Small intestine (tissue), 7 donors: ENCODE measurements around the gene SYCE3. TPM values are rescaled to one million over a fixed set of nuclear protein-coding genes. Genes with fewer than 3 reads are reported as not detected.

Experiments
- DNase-seq, 2 donors: peaks; one replicate each; pipeline versions ENCODE4 v3.0.0 to v3.0.0-alpha.2; 2013
- FAIRE-seq: peaks from 2 replicates; lab custom pipeline; 2012; peaks lifted over from hg19 to GRCh38; lab: Jason Lieb, UNC
- H3K27ac ChIP-seq, 3 donors: one replicate each; pipeline ENCODE4 v1.5.1; 2013; ENCODE audit warnings: low read length in 2 of 3, mild to moderate bottlenecking in 2 of 3, control low read depth in 1 of 3, inconsistent platforms in 1 of 3, low read depth in 1 of 3, moderate library complexity in 1 of 3
- H3K27me3 ChIP-seq, 3 donors: one replicate each; pipeline ENCODE4 v1.6.1; 2013; ENCODE audit warnings: low read length in 3 of 3, inconsistent platforms in 1 of 3; ENCODE audit not compliant: control insufficient read depth in 3 of 3, insufficient read depth in 3 of 3
- H3K36me3 ChIP-seq, 3 donors: one replicate each; pipeline ENCODE4 v1.6.1; 2013; ENCODE audit warnings: low read length in 3 of 3, inconsistent platforms in 1 of 3, low read depth in 1 of 3, mild to moderate bottlenecking in 1 of 3, moderate library complexity in 1 of 3; ENCODE audit not compliant: control insufficient read depth in 3 of 3, insufficient read depth in 2 of 3
- H3K4me1 ChIP-seq, 3 donors: one replicate each; pipeline ENCODE4 v1.6.1; 2013; ENCODE audit warnings: low read length in 2 of 3, inconsistent platforms in 1 of 3, low read depth in 1 of 3, mild to moderate bottlenecking in 1 of 3, moderate library complexity in 1 of 3; ENCODE audit not compliant: control insufficient read depth in 3 of 3, insufficient read depth in 2 of 3
- H3K4me3 ChIP-seq, 3 donors: one replicate each; pipeline ENCODE4 v1.5.1; 2013; ENCODE audit warnings: low read length in 3 of 3, control low read depth in 1 of 3, inconsistent platforms in 1 of 3, low read depth in 1 of 3, mild to moderate bottlenecking in 1 of 3, moderate library complexity in 1 of 3
- H3K9me3 ChIP-seq, 2 donors: one replicate each; pipeline ENCODE4 v1.6.1; 2013; ENCODE audit warnings: low read depth in 1 of 2, low read length in 1 of 2; ENCODE audit not compliant: control insufficient read depth in 2 of 2, insufficient read depth in 1 of 2
- WGBS, 3 donors: extraction: QIAGEN DNeasy Blood & Tissue Kit; methylation state at CpG; one replicate each; pipeline ENCODE4 v1.1.7; 2013; 5-methylcytosine and 5-hydroxymethylcytosine counted together
- polyA plus RNA-seq, 4 donors: library from polyadenylated mRNA; stranded (reverse) in 3 of 4; unstranded in 1 of 4; fragments of 200-250 nt in 3 of 4; fragments of 120-200 nt in 1 of 4; gene quantifications; one replicate each; pipeline versions ENCODE4 v1.2.1 to v1.2.3, GENCODE V29; 2013
- donor health status: healthy with polysubstance abuse.
- donor health status: control.
- donor health status: control.
- donor health status: Bipolar disorder and iron deficiency.
- donor health status: healthy.

SYCE3 gene
- polyA plus RNA-seq, 4 donors = 0.33 TPM; not detected in 3

DNA sequence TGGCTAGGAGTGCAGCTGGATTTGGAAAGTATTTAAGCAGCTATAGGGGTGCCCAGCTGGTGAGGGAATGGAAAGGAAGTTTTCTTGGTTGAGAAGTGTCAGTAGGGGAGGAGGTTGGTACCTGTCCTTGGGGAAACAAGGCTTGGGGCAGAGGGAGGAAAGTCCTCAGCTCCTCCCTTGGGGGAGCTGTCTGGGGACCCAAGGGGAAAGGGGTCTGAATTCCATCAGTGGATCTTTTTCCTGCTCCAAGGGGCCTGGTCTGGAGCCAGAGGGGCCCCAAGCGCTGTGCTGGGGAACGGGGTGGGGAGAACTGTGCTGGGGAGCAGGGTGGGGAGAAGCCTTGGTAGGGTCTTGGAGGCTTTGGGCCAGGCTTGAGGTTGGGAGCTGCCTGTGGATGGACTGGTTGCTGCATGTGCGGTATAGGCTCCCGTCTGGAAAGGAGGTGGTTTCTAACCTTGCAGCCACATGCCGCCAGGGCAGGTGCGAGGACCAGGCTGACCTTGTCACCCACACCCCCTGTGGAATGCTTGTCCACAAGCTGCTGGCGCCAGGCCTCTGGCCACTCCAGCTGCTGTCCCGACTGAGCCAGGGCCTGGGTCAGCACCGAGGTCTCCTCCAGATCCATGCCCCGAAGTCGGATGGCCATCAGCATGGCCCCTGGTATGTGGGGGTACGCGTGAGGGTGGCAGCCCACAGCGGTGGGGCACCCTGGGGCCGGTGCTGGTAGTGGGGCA is 33.9 kb downstream of the SYCE3 start:
- Histone ChIP-seq H3K9me3 (no peaks in the 10 kb centered on the region), H3K27me3 (peaks cover 0 to 34% (median 0%) of the 10 kb centered on the region in 3 donors), H3K27ac (peak overlapping the region; percentile 76 to 100 (median 95)), H3K4me1 (peaks cover 0 to 53% (median 6%) of the 10 kb centered on the region in 3 donors), H3K4me3 (peak overlapping the region; percentile 40 to 57 (median 47)), H3K36me3 (peaks cover 0 to 8% (median 0%) of the 10 kb centered on the region in 3 donors)
- WGBS, 3 donors = 56 to 59% (median 59%) methylated on average over 13 to 15 of the region's 15 CpGs
- DNase-seq (peak; percentile 21 to 39), FAIRE-seq (no peak)

DNA sequence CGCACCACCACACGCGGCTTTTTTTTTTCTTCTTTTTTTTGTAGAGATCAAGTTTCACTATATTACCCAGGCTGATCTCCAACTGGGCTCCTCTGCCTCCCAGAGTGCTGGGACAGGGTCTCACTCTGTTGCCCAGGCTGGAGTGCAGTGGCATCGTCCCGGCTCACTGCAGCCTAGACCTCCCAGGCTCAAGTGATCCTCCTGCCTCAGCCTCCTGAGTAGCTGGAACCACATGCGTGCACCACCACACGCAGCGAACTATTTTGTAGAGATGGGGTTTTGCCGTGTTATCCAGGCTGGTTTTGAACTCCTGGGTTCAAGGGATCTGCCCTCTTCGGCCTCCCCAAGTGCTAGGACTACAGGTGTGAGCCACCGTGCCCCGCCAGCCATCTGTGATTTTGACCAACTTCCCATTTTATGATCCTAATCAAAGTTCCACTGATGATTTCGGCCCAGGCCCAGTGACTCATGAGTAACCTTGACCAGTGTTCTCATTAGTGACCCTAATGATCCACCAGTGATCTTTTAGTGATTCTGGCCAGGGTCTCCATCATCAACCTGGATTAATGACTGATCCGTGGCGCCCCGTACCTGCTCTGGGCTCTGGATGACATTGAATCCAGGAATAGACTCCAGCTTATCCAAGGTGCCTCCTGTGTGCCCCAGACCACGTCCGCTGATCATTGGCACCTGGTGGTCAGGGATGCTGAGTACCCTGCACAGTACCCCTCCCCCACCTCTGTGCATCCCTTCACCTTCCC is 34.6 kb downstream of the SYCE3 start:
- Histone ChIP-seq H3K4me3 (peak overlapping the region in 1 of 3 donors; percentile 57), H3K27me3 (peaks cover 0 to 30% (median 0%) of the 10 kb centered on the region in 3 donors), H3K9me3 (no peaks in the 10 kb centered on the region), H3K36me3 (peaks cover 0 to 15% (median 0%) of the 10 kb centered on the region in 3 donors), H3K4me1 (peaks cover 0 to 53% (median 7%) of the 10 kb centered on the region in 3 donors), H3K27ac (peak overlapping the region in 2 of 3 donors; percentile 95 to 100)
- 69 to 85% (median 77%) methylated on average over 18 of the region's 18 CpGs for WGBS, 3 donors
- FAIRE-seq (no peak), DNase-seq (peak in 1 of 2 donors; percentile 42)

DNA sequence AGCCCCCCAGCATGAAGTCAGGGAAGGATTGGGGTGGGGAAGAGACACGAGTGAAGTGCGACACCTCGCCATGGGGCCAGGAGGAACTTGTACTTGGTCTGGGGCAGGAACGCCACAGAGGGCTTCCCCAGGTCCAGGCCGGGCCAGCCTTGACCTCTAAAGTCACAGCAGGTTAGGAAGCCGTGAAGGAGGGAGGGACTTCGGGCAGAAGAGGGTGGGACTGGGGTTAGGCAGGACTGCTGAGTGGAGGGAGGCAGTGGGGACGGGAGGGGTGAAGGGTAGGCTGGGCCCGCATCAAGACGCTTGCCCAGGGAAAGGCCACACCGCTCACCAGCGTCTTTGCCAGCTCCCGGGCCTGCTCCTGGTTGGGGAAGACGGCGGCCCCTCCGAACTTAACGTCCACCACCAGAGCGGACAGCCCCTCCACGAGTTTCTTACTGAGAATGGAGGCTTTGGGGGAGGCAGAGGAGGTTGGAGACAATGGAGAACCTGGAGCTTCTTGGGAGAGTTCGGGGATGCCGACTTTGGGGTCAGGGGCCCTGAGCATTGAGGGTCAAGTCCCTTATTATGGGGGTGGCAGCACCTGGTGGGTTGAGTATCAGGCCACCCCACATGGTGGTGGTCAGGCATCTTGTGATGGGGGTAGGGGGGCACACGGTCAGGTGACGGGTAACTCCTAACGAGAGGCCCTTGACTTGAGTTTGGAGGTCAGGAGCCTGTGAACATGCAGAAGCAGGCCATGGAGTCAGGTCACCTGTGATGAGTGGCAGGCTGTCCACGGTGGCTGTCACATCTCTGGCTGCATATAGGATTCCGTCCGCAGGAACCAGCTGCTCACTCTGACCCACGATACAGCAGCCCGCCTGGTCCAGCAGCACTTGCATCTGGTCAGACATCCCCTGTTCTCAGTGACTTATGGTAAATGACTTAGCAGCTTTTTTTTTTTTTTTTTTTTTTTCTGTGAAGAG is 35.6 kb downstream of the SYCE3 start:
- no peak for FAIRE-seq
- Histone ChIP-seq H3K27me3 (peaks cover 0 to 23% (median 0%) of the 10 kb centered on the region in 3 donors), H3K4me1 (peaks cover 0 to 52% (median 7%) of the 10 kb centered on the region in 3 donors), H3K27ac (peak overlapping the region; percentile 86 to 100 (median 91)), H3K4me3 (peak overlapping the region; percentile 62 to 79 (median 74)), H3K9me3 (no peaks in the 10 kb centered on the region), H3K36me3 (peaks cover 3 to 25% (median 3%) of the 10 kb centered on the region in 3 donors)
- 46 to 61% (median 48%) methylated on average over 28 to 29 of the region's 29 CpGs for WGBS, 3 donors
- DNase-seq = peak in 1 of 2 donors; percentile 24

DNA sequence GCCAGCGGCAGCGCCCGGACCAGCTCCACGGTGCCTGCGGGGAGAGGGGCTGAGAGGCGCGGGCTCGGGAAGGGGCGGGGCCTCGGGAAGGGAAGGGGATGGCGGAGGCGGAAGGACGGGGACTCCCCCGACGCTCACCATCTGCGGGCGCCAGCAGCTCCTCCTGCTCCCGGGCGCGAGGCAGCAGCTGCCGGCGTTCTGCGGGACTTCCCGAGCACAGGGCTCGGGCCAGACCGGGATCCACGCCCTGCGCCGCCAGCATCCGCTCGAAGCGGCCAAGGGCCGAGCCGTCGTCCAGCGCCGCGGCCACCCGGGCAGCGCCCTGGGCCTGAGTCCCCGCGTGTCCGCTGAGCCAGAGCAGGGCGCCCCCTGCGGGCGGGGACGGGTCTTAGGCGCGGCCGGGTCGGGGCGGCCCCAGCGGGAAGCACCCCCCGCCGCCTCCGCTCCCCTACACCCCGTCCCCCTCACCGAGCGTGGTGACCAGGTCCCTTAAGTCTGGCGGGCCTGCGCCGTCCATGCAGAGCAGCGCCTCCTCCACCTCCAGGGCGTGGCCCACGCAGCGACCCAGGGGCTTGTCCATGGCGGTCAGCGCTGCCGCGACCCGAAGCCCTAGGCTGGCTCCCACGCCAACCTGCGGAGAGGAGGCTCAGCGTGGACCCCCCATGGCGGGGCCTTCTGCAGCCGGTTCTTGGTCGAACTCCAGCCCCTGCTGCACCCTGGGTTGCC is 36.4 kb downstream of the SYCE3 start:
- Histone ChIP-seq H3K4me3 (peak overlapping the region; percentile 62 to 79 (median 74)), H3K4me1 (peaks cover 0 to 49% (median 7%) of the 10 kb centered on the region in 3 donors), H3K27me3 (peaks cover 0 to 16% (median 0%) of the 10 kb centered on the region in 3 donors), H3K9me3 (no peaks in the 10 kb centered on the region), H3K27ac (peak overlapping the region; percentile 86 to 100 (median 91)), H3K36me3 (peaks cover 3 to 34% (median 10%) of the 10 kb centered on the region in 3 donors)
- DNase-seq (peak; percentile 75 to 91), FAIRE-seq (no peak)
- 1 to 4% (median 1%) methylated on average over 33 to 77 of the region's 77 CpGs for WGBS, 3 donors

DNA sequence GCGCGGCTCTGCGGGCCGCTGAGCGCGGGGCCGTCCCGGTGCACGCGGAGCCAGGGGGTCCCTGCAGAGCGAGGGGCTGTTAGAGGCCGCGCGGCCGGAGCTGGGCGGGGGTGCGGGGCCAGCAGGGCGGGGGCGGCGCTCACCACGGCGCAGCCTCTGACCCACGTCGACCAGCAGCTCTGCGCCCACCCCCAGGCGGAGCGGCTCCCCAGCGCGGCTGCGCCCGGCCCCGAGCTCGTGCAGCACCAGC is 36.9 kb downstream of the SYCE3 start:
- Histone ChIP-seq H3K4me3 (peak overlapping the region; percentile 62 to 79 (median 74)), H3K27ac (peak overlapping the region; percentile 86 to 100 (median 91)), H3K36me3 (peaks cover 3 to 39% (median 10%) of the 10 kb centered on the region in 3 donors), H3K4me1 (peaks cover 0 to 45% (median 7%) of the 10 kb centered on the region in 3 donors), H3K9me3 (no peaks in the 10 kb centered on the region), H3K27me3 (peaks cover 0 to 11% (median 0%) of the 10 kb centered on the region in 3 donors)
- 0% methylated on average over 12 to 33 of the region's 33 CpGs for WGBS, 3 donors
- no peak for FAIRE-seq
- DNase-seq = no peak

DNA sequence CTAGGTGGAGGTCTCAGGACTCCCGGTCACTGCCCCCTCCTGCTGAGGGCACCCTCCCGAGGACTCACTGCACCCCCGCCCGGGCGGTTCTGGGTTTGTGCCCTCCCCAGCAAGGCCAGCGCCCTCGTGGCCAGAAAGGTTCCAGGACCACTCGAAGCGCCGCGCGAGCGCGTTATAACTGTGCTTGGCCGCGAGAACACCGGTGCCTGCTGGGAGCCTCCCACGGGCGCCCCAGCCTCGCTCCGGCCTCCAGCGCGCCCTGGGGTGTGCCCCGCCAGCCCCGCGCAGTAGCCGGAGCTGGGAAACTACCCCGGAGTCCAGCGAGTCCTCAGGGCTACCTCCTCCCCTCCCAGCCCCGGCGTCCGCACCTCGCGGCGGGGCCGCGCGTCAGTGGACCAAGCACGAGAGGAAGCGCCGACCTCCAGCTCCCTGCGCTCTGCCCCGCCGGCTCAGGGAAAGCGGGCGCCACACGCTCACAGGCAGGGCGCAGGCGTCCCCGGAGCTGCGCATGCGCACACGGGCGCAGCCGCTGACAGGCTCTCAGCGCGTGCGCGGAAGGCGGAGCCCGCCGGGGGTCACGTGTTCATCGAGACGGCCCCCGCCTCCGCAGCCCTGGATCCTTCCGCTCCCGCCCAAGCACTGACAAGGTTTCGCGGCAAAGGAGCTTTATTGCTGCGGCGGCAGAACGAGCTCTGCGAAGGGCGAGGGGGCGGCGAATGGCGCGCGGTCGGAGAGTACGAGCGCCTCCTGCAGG is 37.4 kb downstream of the SYCE3 start, which contains the start of gene SCO2:
TSS of gene SCO2 (minus strand) at position 495 of the 754 bp plus-strand sequence. CDS start 1,187 bp downstream, outside the sequence.
- DNase-seq (peak; percentile 97 to 99), FAIRE-seq (no peak)
- Histone ChIP-seq H3K36me3 (peaks cover 3 to 40% (median 10%) of the 10 kb centered on the region in 3 donors), H3K4me1 (peaks cover 0 to 40% (median 7%) of the 10 kb centered on the region in 3 donors), H3K27me3 (peaks cover 0 to 6% (median 0%) of the 10 kb centered on the region in 3 donors), H3K9me3 (no peaks in the 10 kb centered on the region), H3K4me3 (peak within 1 kb of the TSS; percentile 62 to 79 (median 74)), H3K27ac (peak within 1 kb of the TSS; percentile 91 to 100 (median 94))
- 0 to 1% (median 0%) methylated on average over 49 to 84 of the region's 84 CpGs for WGBS, 3 donors

DNA sequence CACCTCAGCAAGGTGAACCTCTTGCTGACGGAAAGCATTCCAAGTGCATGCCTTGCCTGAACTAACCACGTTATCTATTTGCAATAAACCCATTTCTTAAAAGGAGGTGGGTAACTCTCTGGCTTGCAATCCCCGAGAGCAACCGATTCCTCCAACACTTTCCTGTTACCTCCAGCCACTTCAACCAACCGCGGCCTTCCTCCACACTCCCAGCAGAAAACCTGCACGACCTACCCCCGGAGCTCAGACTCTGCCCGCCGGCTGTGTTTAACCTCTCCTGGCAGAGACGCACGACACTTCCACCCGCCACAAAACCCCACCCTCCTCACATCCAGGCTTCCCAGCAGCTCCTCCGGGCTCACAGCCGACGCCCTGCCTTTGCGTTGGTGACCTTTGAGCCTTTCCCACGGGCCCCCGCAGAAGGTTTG is 38.0 kb downstream of the SYCE3 start:
- DNase-seq (peak in 1 of 2 donors; percentile 83), FAIRE-seq (no peak)
- Histone ChIP-seq H3K36me3 (peaks cover 3 to 44% (median 10%) of the 10 kb centered on the region in 3 donors), H3K9me3 (no peaks in the 10 kb centered on the region), H3K27me3 (peaks cover 0 to 4% (median 0%) of the 10 kb centered on the region in 3 donors), H3K4me3 (peak overlapping the region; percentile 61 to 68 (median 62)), H3K4me1 (peaks cover 0 to 37% (median 7%) of the 10 kb centered on the region in 3 donors), H3K27ac (peak overlapping the region; percentile 91 to 100 (median 94))
- 1 to 4% (median 4%) methylated on average over 19 of the region's 19 CpGs for WGBS, 3 donors
